ENCODE measurements around the gene SETDB1. TPM values are rescaled to one million over a fixed set of nuclear protein-coding genes. Genes with fewer than 3 reads are reported as not detected.
"Not testable (repeated sequence)": the region's sequence is repeated elsewhere in the genome, so short reads cannot be mapped to it uniquely, and the experiment has no call there.

Gene SETDB1
- polyA plus RNA-seq, 1 donor, result 56.7 TPM

DNA sequence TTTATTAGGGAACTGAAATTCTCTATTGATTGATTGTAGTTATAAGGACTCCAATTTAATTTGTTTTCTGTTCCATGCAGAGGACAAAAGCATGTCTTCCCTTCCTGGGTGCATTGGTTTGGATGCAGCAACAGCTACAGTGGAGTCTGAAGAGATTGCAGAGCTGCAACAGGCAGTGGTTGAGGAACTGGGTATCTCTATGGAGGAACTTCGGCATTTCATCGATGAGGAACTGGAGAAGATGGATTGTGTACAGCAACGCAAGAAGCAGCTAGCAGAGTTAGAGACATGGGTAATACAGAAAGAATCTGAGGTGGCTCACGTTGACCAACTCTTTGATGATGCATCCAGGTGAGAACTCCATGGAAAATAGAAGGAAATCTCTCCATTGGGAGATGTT lies 1.5 kb downstream of the SETDB1 start:
- Histone ChIP-seq H3K4me1 (ENCODE audit: control insufficient read depth, insufficient read depth, low read length) (no peaks in the 10 kb centered on the region), H3K27me3 (ENCODE audit: control insufficient read depth, insufficient read depth, low read length) (no peaks in the 10 kb centered on the region), H3K27ac (ENCODE audit: low read length) (no peak overlapping the region), H3K9me3 (ENCODE audit: control insufficient read depth, low read depth, low read length) (peaks cover 4% of the 10 kb centered on the region), H3K4me3 (ENCODE audit: low read length) (no peak overlapping the region), H3K36me3 (ENCODE audit: control insufficient read depth, insufficient read depth, low read length) (peaks cover 38% of the 10 kb centered on the region)
- no CpG with 5 or more reads among the region's 4 CpGs for WGBS (ENCODE audit: insufficient coverage, low lambda C conversion rate)
- DNase-seq, result no peak

DNA sequence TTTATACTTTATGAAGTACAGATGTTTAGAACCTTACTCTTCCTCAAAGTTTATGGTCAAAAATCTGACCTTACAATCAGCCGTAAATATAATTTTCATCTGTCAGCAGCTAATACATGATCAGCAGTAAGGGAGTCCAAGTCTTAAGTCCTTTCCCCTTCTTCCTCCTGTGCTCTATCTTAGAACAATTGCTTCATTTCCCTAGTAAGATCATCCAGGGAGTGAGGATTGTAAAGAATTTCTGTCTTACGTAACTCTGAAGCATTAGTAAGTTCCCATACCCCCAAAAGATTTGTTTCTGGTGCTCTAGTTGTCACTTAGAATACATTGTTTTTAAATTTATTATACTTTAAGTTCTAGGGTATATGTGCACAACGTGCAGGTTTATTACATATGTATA lies 2.1 kb downstream of the SETDB1 start:
- H3K9me3 ChIP-seq (ENCODE audit: control insufficient read depth, low read depth, low read length), result peaks cover 4% of the 10 kb centered on the region
- H3K27ac ChIP-seq (ENCODE audit: low read length), result no peak overlapping the region
- no peaks in the 10 kb centered on the region for H3K27me3 ChIP-seq (ENCODE audit: control insufficient read depth, insufficient read depth, low read length)
- peaks cover 38% of the 10 kb centered on the region for H3K36me3 ChIP-seq (ENCODE audit: control insufficient read depth, insufficient read depth, low read length)
- no peak for DNase-seq
- no peaks in the 10 kb centered on the region for H3K4me1 ChIP-seq (ENCODE audit: control insufficient read depth, insufficient read depth, low read length)
- H3K4me3 ChIP-seq (ENCODE audit: low read length), result no peak overlapping the region
- 100% methylated on average over 1 of the region's 3 CpGs for WGBS (ENCODE audit: insufficient coverage, low lambda C conversion rate)

DNA sequence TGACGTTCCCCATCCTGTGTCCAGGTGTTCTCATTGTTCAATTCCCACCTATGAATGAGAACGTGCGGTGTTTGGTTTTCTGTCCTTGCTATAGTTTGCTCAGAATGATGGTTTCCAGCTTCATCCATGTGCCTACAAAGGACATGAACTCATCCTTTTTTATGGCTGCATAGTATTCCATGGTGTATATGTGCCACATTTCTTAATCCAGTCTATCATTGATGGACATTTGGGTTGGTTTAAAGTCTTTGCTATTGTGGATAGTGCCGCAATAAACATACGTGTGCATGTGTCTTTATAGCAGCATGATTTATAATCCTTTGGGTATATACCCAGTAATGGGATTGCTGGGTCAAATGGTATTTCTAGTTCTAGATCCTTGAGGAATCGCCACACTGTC lies 2.6 kb downstream of the SETDB1 start:
- H3K9me3 ChIP-seq (ENCODE audit: control insufficient read depth, low read depth, low read length); DNase-seq; H3K4me3 ChIP-seq (ENCODE audit: low read length); H3K4me1 ChIP-seq (ENCODE audit: control insufficient read depth, insufficient read depth, low read length); H3K27ac ChIP-seq (ENCODE audit: low read length); H3K27me3 ChIP-seq (ENCODE audit: control insufficient read depth, insufficient read depth, low read length): not testable (repeated sequence)
- peaks cover 42% of the 10 kb centered on the region for H3K36me3 ChIP-seq (ENCODE audit: control insufficient read depth, insufficient read depth, low read length)
- no CpG with 5 or more reads among the region's 6 CpGs for WGBS (ENCODE audit: insufficient coverage, low lambda C conversion rate)

DNA sequence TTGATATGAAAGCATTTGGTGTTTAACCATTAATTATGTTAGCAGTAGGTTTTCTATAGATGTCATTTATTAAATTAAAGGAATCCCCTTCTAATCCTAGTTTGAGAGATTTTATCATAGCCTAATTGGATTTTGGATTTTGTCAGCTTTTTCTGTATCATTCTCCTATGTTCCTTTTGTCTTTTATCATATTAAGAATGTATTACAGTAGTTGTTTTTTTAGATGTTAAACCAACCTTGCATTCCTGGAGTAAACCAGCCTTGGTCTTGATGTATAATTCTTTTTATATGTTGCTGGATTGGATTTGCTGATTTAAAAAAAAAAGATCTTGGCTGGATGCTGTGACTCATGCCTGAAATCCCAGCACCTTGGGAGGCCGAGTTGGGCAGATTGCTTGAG lies 5.6 kb downstream of the SETDB1 start:
- H3K4me3 ChIP-seq (ENCODE audit: low read length), result no peak overlapping the region
- peaks cover 2% of the 10 kb centered on the region for H3K9me3 ChIP-seq (ENCODE audit: control insufficient read depth, low read depth, low read length)
- peaks cover 51% of the 10 kb centered on the region for H3K36me3 ChIP-seq (ENCODE audit: control insufficient read depth, insufficient read depth, low read length)
- H3K4me1 ChIP-seq (ENCODE audit: control insufficient read depth, insufficient read depth, low read length), result no peaks in the 10 kb centered on the region
- H3K27ac ChIP-seq (ENCODE audit: low read length), result no peak overlapping the region
- WGBS (ENCODE audit: insufficient coverage, low lambda C conversion rate), result no CpG with 5 or more reads among the region's 1 CpG
- DNase-seq, result peak in 1 of 2 donors; percentile 22
- no peaks in the 10 kb centered on the region for H3K27me3 ChIP-seq (ENCODE audit: control insufficient read depth, insufficient read depth, low read length)

DNA sequence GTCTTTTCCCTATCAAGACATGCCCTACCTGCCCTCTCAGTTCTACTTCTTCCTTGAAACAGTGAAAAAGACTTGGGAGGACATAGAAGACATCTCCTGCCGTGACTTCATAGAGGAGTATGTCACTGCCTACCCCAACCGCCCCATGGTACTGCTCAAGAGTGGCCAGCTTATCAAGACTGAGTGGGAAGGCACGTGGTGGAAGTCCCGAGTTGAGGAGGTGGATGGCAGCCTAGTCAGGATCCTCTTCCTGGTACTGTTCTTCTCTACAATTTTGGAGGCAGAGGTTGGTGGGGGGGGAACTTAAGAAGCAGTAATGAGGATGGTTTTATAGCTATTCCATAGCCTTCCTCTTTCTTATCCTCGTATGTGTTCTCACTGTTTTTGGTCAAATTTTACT lies 18.7 kb downstream of the SETDB1 start:
- no CpG with 5 or more reads among the region's 5 CpGs for WGBS (ENCODE audit: insufficient coverage, low lambda C conversion rate)
- no peak overlapping the region for H3K27ac ChIP-seq (ENCODE audit: low read length)
- no peak overlapping the region for H3K4me3 ChIP-seq (ENCODE audit: low read length)
- peaks cover 85% of the 10 kb centered on the region for H3K36me3 ChIP-seq (ENCODE audit: control insufficient read depth, insufficient read depth, low read length)
- no peaks in the 10 kb centered on the region for H3K9me3 ChIP-seq (ENCODE audit: control insufficient read depth, low read depth, low read length)
- no peaks in the 10 kb centered on the region for H3K4me1 ChIP-seq (ENCODE audit: control insufficient read depth, insufficient read depth, low read length)
- no peak for DNase-seq
- H3K27me3 ChIP-seq (ENCODE audit: control insufficient read depth, insufficient read depth, low read length), result no peaks in the 10 kb centered on the region

DNA sequence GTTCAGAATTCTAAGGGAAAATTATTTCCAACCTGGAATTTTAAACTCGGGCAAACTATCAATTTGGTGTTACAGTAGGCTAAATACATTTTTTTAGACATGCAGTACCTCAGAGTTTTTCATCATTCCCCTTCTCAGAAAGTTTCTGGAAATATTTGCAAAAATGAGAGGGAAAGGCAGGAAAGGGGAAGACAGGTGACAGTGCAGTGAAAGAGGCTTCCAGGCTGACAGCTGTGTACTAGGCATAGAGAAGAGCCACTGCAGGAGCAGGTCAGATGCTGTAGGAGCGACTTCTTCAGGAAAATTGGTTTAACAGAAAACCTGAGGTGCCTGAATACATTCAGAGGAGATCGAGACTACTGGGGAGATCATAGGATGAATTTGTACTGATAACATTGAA lies 28.5 kb downstream of the SETDB1 start:
- Histone ChIP-seq H3K27me3 (ENCODE audit: control insufficient read depth, insufficient read depth, low read length) (no peaks in the 10 kb centered on the region), H3K4me3 (ENCODE audit: low read length) (no peak overlapping the region), H3K36me3 (ENCODE audit: control insufficient read depth, insufficient read depth, low read length) (peaks cover 61% of the 10 kb centered on the region), H3K27ac (ENCODE audit: low read length) (no peak overlapping the region), H3K4me1 (ENCODE audit: control insufficient read depth, insufficient read depth, low read length) (no peaks in the 10 kb centered on the region), H3K9me3 (ENCODE audit: control insufficient read depth, low read depth, low read length) (no peaks in the 10 kb centered on the region)
- no peak for DNase-seq
- 100% methylated on average over 1 of the region's 3 CpGs for WGBS (ENCODE audit: insufficient coverage, low lambda C conversion rate)

DNA sequence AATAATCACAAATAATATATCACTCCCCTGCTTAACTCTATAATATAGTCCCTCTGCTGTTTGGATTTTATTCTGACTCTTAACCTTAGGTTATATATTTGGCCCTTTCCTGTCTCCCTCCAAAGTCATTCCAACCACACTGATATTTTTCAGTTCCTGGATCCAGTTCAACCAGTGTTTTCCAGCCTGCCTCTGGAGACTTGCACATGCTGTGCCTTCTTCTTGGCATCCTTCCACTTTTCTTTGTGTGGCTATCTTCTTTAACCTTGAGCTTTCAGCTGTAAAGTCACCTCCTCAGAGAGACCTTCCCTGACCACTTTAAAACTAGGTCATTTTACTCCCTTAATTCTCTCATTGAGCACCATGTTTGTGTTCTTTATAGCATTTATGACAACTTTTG lies 29.1 kb downstream of the SETDB1 start:
- no peaks in the 10 kb centered on the region for H3K9me3 ChIP-seq (ENCODE audit: control insufficient read depth, low read depth, low read length)
- H3K36me3 ChIP-seq (ENCODE audit: control insufficient read depth, insufficient read depth, low read length), result peaks cover 61% of the 10 kb centered on the region
- DNase-seq, result no peak
- no peak overlapping the region for H3K4me3 ChIP-seq (ENCODE audit: low read length)
- H3K27me3 ChIP-seq (ENCODE audit: control insufficient read depth, insufficient read depth, low read length), result no peaks in the 10 kb centered on the region
- no peaks in the 10 kb centered on the region for H3K4me1 ChIP-seq (ENCODE audit: control insufficient read depth, insufficient read depth, low read length)
- no peak overlapping the region for H3K27ac ChIP-seq (ENCODE audit: low read length)

DNA sequence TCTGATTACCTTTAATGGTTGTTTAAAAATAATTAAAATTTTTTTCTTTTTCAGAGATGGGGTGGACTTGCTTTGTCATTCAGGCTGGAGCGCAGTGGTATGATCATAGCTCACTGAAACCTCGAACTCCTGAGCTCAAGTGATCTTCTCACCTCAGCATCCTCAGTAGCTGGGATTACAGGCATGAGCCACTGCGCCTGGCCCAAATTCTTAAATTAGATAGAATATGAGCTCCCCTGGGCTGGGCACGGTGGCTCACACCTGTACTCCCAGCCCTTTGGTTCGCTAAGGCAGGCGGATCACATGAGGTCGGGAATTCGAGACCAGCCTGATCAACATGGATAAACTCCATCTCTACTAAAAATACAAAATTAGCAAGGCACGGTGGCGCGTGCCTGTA lies 31.5 kb downstream of the SETDB1 start:
- Histone ChIP-seq H3K27me3 (ENCODE audit: control insufficient read depth, insufficient read depth, low read length) (no peaks in the 10 kb centered on the region), H3K36me3 (ENCODE audit: control insufficient read depth, insufficient read depth, low read length) (peaks cover 65% of the 10 kb centered on the region), H3K27ac (ENCODE audit: low read length) (no peak overlapping the region), H3K4me1 (ENCODE audit: control insufficient read depth, insufficient read depth, low read length) (peaks cover 2% of the 10 kb centered on the region), H3K9me3 (ENCODE audit: control insufficient read depth, low read depth, low read length) (no peaks in the 10 kb centered on the region), H3K4me3 (ENCODE audit: low read length) (no peak overlapping the region)
- no CpG with 5 or more reads among the region's 11 CpGs for WGBS (ENCODE audit: insufficient coverage, low lambda C conversion rate)
- DNase-seq, result no peak

DNA sequence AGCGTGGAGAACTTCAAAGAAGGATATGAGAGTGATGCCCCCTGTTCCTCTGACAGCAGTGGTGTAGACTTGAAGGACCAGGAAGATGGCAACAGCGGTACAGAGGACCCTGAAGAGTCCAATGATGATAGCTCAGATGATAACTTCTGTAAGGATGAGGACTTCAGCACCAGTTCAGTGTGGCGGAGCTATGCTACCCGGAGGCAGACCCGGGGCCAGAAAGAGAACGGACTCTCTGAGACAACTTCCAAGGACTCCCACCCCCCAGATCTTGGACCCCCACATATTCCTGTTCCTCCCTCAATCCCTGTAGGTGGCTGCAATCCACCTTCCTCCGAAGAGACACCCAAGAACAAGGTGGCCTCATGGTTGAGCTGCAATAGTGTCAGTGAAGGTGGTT lies 34.5 kb downstream of the SETDB1 start:
- DNase-seq, result no peak
- Histone ChIP-seq H3K4me3 (ENCODE audit: low read length) (no peak overlapping the region), H3K27ac (ENCODE audit: low read length) (no peak overlapping the region), H3K9me3 (ENCODE audit: control insufficient read depth, low read depth, low read length) (no peaks in the 10 kb centered on the region), H3K27me3 (ENCODE audit: control insufficient read depth, insufficient read depth, low read length) (no peaks in the 10 kb centered on the region), H3K4me1 (ENCODE audit: control insufficient read depth, insufficient read depth, low read length) (peaks cover 2% of the 10 kb centered on the region), H3K36me3 (ENCODE audit: control insufficient read depth, insufficient read depth, low read length) (peaks cover 78% of the 10 kb centered on the region)
- WGBS (ENCODE audit: insufficient coverage, low lambda C conversion rate), result no CpG with 5 or more reads among the region's 7 CpGs

DNA sequence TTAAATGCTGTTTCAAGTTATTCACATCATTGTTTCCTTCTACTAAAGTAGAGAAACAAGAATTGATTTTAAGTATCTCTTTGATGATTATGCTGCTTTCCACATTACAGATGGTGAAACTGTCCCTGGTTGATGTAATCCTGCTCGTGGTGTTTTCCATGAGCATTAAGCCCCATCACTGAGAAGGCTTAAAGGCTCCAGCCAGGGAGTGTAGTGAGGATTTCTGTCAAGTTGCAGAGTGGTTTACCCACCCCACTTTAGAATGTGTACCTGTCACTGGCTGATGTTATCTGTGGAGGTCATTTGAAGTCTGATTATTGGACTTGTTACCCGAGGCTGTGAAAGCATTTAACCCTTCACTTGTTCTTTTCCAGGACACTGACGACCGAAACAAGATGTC lies 35.6 kb downstream of the SETDB1 start:
- no CpG with 5 or more reads among the region's 4 CpGs for WGBS (ENCODE audit: insufficient coverage, low lambda C conversion rate)
- H3K27me3 ChIP-seq (ENCODE audit: control insufficient read depth, insufficient read depth, low read length), result no peaks in the 10 kb centered on the region
- no peak for DNase-seq

DNA sequence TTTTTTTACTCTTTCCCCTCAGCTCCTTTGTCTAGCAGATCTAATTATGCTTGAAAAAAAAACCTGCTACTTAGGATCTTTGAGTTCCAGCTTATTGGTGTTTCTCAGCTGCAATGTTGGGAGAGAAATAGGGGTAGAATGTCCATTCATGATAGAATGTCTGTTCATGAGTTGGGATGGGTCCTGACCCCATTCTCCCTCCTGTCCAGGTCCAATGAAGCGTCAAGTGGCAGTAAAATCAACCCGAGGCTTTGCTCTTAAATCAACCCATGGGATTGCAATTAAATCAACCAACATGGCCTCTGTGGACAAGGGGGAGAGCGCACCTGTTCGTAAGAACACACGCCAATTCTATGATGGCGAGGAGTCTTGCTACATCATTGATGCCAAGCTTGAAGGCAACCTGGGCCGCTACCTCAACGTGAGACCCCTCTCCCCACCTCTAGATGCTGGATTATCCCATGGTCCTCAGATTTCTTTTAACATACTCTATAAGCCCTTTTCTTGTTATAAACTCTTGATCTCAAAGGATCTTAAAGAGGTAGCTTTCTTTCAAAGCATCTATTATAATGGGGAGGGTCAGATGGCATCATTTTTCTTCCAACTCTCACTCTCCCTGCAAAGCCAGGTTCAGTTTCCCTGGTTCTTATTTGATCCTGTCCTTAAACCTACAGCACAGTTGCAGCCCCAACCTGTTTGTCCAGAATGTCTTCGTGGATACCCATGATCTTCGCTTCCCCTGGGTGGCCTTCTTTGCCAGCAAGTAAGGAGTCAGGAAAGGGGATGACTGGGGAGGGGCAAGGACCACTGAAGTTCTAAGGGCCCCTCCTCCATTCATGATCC lies 37.4 kb downstream of the SETDB1 start:
- H3K36me3 ChIP-seq (ENCODE audit: control insufficient read depth, insufficient read depth, low read length), result peaks cover 89% of the 10 kb centered on the region
- H3K4me3 ChIP-seq (ENCODE audit: low read length), result no peak overlapping the region
- no peaks in the 10 kb centered on the region for H3K27me3 ChIP-seq (ENCODE audit: control insufficient read depth, insufficient read depth, low read length)
- WGBS (ENCODE audit: insufficient coverage, low lambda C conversion rate), result no CpG with 5 or more reads among the region's 10 CpGs
- H3K27ac ChIP-seq (ENCODE audit: low read length), result no peak overlapping the region
- DNase-seq, result no peak
- H3K9me3 ChIP-seq (ENCODE audit: control insufficient read depth, low read depth, low read length), result no peaks in the 10 kb centered on the region
- H3K4me1 ChIP-seq (ENCODE audit: control insufficient read depth, insufficient read depth, low read length), result peaks cover 5% of the 10 kb centered on the region

More for the DNA sequence above, 35.6 kb downstream of the SETDB1 start:
- Histone ChIP-seq H3K4me1 (ENCODE audit: control insufficient read depth, insufficient read depth, low read length) (peaks cover 2% of the 10 kb centered on the region), H3K36me3 (ENCODE audit: control insufficient read depth, insufficient read depth, low read length) (peaks cover 85% of the 10 kb centered on the region), H3K27ac (ENCODE audit: low read length) (no peak overlapping the region), H3K4me3 (ENCODE audit: low read length) (no peak overlapping the region), H3K9me3 (ENCODE audit: control insufficient read depth, low read depth, low read length) (no peaks in the 10 kb centered on the region)
